Measurements from ENCODE around the gene MYL6. TPM values are rescaled to one million over a fixed set of nuclear protein-coding genes. Genes with fewer than 3 reads are reported as not detected.
A peak's percentile ranks its signal among the peaks of the same experiment; 100 is the strongest.

The MYL6 gene
- total RNA-seq, 1 experiment from 2014 or later = 2,616 TPM

DNA sequence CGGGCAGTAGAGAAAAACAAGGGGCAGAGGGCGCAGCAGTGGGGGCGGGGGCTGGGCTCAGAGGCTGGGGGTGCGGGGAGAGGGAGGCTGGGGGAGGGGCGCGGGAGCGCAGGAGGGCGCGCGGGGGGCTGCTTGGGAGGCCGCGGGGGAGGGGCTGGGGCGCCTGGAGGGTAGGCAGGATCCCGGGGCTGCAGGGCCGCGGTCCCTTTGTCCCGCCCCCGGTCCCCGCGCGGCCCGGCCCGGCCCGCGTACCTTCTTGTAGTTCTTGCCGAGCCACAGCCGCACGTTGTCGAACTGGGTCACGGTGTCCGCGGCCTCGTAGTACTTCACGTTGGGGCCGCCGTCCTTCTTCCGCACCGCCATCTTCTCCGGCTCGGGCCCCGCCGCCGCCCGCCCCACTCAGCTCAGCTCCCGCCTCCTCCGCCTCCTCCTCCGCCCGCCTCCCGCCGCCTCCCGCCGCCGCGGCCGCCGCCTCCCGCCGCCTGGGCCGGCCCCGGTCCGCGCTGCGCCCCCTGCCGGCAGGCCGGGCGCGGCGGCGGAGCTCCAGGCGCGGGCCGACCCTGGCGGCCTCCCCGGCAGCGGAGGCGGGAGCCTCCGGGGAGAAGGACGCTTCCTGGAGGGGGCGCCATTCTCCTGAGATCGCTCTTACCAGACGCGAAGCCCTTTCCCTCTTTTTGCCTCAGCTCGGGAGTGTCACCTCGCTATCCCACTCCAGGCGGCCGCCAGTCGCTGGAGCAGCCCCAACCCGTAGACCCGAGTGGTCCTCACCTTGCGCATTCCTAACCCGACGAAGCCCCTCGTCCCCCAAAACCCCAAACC is 31.1 kb downstream of the MYL6 start, which contains the start of gene SMARCC2:
Gene SMARCC2, minus strand, starts transcription at position 385 of the 819 bp plus-strand sequence. Its CDS starts 22 bp downstream, at position 363.
- DNase-seq (ENCODE audit: low spot score) = peak; percentile 81

DNA sequence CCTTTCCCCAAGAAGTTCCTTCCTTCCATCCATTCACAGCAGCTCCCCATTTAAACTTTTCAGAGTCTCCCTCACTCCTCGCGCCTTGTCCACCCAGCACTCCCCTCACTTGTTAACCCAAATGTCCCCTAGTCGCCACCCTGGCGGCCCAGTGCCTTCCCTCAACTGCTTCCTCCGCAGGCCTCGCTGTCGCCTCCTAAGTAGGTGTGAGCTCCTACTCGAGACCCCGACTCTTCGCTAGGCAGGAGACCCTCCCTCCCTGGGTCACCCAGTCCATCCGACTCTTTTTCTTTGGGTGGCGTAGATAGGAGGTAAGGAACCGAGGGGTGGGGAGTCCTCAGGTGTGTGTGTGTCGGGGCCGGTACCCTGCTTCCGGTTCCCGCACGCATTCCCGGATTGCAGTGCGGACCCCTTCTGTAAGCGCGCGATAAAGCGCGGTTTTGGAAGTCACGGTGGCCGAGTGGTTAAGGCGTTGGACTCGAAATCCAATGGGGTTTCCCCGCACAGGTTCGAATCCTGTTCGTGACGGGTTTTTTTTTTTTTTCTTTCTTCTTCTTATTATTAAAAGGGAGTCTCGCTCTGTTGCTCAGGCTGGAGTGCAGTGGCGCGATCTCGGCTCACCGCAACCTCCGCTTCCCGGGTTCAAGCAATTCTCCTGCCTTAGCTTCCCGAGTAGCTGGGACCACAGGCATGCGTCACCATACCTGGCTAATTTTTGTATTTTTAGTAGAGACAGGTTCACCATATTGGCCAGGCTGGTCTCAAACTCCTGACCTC is 31.9 kb downstream of the MYL6 start:
- peak; percentile 80 for DNase-seq (ENCODE audit: low spot score)

DNA sequence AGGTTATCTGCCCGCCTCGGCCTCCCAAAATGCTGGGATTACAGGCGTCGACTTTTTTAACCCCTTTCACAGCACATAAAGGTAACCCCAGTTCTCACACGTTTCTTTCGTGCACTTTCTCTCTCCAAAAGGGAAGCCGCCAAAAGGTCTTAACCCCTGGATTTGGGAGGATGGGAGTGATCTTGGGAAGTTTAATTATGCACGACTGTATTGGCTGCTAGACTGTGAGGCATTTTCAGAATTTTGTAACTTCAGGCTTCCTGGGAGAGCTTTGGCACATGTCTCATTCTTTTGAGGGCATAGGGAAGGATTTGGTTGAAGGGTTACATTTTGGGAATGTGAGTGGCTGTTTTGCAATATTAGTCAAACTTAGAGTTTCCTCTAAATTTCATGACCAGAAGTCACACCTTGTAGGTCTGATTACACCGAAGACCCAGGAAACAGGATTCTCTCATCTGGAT is 32.6 kb downstream of the MYL6 start:
- no peak for DNase-seq (ENCODE audit: low spot score)

DNA sequence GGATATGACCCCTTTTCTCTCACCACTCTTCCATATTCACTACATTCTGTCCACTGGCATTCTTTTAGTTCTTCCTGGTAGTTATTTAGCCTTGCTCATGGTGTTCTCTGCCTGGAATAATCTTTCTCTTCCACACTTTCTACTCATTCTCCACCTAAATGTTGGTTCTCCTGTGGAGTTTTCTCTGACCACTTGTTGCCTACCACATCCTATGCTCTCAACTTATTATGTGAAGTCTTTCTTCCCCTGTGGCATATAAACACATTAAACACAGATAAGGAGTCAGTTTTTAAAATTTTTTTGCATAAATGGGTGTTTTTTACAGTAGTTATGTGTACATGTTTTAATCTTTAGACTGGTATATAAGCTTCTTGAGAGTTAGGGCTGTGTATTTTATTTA is 34.4 kb downstream of the MYL6 start:
- DNase-seq (ENCODE audit: low spot score) = no peak

DNA sequence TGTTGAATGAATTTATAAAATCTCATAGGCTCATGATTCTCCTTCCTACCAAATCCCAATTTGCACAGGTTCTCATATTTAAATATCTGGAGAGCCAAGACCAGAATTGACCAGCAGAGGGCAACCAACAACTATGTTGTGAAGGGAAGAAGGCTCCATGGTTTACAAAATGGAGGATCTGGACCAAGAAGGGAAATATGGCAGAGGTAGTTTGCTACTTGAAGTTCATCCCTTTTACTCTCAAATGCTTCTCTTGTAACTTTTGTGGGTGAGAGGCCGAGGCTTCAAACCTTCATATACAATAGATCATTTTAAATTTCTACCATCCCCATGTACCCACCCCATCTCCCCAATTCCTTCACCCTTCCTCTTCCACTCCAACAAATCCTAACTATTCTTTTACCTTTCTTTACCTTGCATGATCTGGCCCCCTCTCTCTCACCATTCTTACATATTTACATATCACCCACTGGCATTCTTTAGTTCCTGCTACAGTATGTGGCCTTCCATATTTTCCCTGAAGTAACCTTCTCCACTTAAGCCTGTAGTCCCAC is 34.9 kb downstream of the MYL6 start:
- peak; percentile 80 for DNase-seq (ENCODE audit: low spot score)

DNA sequence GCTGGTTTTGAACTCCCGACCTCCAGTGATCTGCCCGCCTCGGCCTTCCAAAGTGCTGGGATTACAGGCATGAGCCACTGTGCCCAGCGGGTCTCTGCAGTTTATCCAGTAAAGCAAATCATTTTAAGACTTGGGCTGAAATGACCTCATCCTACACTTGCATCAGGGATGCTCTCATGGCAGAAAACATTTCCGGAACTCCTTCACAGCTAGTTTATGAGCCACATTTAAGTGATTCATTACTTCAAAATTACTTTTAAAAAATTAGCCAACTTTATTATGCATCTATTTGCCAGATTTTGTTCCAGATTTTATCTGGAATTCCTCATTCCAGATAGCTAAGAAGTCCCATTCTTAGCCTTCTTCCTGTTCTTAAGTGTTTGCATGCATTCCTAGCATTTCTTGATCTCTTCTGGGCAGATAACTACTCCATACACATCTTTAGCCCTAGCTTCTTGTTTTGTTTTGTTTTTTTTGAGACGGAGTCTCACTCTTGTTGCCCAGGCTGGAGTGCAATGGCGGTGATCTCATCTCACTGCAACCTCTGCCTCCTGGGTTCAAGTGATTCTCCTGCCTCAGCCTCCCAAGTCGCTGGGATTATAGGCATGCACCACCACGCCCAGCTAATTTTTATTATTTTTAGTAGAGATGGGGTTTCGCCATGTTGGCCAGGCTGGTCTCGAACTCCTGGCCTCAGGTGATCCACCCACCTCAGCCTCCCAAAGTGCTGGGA is 38.8 kb downstream of the MYL6 start:
- DNase-seq (ENCODE audit: low spot score) = peak; percentile 64

DNA sequence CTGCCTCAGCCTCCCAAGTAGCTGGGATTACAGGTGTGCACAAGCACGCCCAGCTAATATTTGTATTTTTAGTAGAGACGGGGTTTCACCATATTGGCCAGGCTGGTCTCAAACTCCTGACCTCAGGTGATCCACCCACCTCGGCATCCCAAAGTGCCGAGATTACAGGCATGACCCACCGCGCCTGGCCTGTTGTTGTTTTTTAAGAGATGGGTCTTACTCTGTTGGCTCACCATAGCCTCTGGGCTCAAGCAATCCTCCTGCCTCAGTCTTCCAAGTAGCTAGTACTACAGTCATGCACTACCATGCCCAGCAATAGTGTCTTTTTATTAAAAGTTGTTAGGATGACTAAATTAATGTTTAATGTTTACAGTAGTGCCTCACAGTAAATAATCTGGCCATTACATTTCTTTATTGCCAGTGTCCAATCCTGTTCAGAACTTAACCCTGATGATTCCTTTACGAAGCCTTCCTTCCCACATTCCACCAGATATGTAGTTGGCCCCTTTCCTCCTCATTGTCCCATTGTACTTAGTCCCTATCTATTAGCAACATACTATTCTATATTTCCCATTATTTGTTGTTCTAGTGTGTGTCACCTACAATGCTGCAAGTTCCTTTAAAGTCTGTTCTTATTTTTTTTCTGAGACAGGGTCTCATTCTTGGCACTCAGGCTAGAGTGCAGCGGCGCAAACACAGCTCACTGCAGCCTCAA is 39.9 kb downstream of the MYL6 start:
- DNase-seq (ENCODE audit: low spot score) = no peak

DNA sequence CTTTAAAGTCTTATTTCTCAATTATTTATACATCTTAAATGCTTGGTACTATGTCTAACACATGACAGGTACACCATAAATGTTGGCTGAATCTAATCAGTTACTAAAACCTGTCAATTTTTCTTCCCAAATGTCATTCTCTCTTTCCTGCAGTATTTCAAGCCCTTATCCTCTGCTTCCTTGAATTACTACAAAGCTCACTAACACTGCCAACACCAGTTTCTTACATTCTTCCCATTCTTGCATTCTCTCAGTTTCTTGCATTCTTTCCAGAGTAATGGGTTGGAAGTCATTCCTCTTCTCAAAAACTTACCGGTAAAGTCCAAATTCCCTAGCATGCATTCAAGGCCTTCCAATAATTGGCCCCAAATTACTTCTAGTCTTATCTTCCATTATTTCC is 40.7 kb downstream of the MYL6 start:
- DNase-seq (ENCODE audit: low spot score) = no peak

DNA sequence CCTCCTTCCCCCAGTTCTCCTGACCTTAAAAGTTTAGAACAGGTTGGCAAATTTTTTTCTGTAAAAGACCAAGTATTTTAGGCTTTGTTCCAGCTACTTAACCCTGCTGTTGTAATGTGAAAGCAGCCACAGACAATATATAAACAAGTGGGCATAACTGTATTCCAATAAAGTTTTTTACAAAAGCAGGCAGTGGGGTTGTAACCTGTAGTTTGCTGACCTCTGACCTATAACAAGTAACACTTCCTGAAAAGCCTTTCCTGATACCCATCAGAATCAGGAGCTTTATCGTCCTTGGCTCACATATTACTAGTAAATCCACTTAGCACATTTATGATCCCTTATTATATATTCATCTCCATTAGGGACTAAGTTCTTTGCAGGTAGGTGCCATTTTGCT is 44.2 kb downstream of the MYL6 start:
- no peak for DNase-seq (ENCODE audit: low spot score)

DNA sequence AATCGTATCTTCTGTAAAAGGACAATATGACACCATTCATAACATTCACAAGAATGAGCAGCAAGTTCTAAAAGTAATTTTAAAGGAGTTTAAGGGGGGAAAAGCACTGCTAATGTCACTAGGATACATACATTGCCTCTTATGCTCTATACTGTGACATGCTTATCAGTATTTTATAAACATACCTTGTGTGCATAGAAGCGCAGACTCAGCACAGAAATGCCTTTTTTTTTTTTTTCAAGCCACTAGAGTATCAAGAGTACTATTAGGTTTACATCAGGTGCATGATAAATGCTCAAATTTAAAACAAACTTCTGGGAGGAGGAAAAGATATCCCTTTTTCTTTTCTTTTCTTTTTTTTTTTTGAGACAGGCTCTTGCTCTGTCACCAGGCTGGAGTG is 44.7 kb downstream of the MYL6 start:
- no peak for DNase-seq (ENCODE audit: low spot score)

DNA sequence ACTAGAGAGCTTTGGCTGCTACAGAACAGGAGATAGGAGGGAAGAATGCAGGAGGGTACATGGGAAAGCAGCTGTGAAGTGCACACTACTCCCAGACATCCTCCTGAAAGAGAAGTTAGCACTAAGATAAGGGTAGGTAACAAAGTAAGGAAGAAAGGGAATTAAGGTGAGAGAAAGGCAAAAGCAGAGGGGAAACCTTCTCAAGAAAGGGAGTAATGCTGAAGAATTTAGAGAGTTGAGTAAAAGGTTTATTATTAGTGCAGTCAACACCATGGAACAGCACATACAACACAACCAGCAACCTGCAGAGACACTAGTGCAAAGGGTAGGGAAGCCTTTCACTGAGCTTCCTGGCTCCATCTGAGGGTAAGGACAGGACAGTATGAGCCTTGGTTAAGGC is 46.1 kb downstream of the MYL6 start:
- no peak for DNase-seq (ENCODE audit: low spot score)

DNA sequence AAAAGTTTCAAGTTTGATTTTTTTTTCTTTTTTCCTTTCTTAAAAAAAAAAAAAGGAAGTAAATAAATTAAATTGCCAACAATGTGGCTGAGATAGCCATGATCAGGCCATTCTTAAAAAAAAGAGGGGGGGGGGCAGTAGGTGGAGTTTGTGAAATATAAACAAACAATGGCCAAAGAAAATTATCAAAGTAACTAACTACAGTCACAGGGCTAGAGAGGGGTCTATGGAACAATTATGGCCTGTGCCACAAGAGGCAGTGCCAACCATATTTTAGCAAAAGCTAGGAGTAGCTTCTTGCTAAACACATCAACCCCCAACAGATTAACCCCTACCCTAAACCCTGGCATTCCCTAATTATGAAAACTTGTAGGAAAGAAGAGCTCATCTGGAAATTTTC is 47.3 kb downstream of the MYL6 start:
- no peak for DNase-seq (ENCODE audit: low spot score)

DNA sequence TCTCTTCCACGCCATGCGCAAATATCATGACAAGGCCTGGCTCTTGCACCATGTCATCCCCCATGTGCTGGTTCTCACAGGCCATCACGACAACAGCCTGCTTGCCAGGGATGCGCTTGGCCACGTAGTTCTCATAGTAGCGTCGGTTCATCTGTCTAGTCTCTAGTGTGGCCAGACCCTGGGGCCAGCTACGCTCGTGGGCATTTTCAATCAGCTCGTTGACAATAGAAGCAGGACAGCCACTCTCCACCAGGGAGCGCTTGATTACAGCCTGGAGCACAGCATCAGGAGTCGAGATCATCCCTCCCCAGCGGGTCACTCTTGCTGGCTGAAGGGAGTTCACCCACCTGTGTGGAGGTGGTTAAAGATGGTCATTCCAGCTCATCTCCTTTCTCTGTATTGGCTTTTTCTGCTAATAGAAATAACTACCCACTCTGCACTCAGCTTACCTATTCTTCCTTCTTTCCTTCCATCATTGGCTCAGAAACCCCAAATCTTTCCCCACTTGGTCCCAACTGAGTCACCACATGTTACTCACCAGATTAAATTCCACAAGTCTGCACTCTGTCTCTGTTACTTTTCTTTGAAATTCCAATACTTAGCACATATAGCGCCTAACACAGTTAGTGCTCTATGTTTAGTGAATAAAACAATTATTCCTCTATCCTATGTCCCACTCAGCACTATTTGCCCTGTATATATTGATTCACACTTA is 48.5 kb downstream of the MYL6 start:
- DNase-seq (ENCODE audit: low spot score) = no peak

DNA sequence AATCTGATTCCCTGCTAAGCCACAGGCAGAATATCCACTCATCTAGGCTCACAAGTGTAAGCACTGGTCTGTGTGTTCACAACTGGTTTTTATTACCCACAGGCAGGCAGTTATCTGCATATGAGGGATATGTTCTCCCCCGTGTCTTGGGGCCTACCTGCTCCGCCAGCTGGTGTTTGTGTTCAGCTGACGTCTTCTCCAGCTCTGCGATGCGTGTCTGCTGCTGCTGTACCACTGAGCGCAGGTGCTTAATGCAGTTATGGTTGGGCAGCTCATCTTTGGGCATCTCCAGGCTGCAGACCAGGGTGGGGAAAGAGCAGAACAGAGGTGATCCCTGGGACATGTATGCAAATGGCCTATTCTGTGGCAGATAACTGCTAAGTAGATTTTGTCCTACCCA is 49.8 kb downstream of the MYL6 start:
- DNase-seq (ENCODE audit: low spot score) = no peak

Other genes with a start within 250 kb of the MYL6 start
- gene PYM1, start 230.5 kb upstream of the MYL6 start, total RNA-seq (2014; rRNA removed; shearing (Covaris generic)) = 36.1 and 47.4 TPM in 2 replicates
- 5.5 and 11.1 TPM in 2 replicates for gene DGKA, start 227.2 kb upstream of the MYL6 start, total RNA-seq (2014; rRNA removed; shearing (Covaris generic))
- gene PMEL, start 192.3 kb upstream of the MYL6 start, total RNA-seq (2014; rRNA removed; shearing (Covaris generic)) = 0.43 and 0.87 TPM in 2 replicates
- 66.3 and 67.3 TPM in 2 replicates for gene CDK2, start 191.5 kb upstream of the MYL6 start, total RNA-seq (2014; rRNA removed; shearing (Covaris generic))
- gene RAB5B, start 184.3 kb upstream of the MYL6 start, total RNA-seq (2014; rRNA removed; shearing (Covaris generic)) = 46.9 and 47.7 TPM in 2 replicates
- 16.7 and 25.9 TPM in 2 replicates for gene SUOX, start 161.1 kb upstream of the MYL6 start, total RNA-seq (2014; rRNA removed; shearing (Covaris generic))
- 0.39 and 0.89 TPM in 2 replicates for gene IKZF4, start 137.3 kb upstream of the MYL6 start, total RNA-seq (2014; rRNA removed; shearing (Covaris generic))
- 1,414 and 1,870 TPM in 2 replicates for gene RPS26, start 116.4 kb upstream of the MYL6 start, total RNA-seq (2014; rRNA removed; shearing (Covaris generic))
- 0.31 and 0.45 TPM in 2 replicates for gene ERBB3, start 78.2 kb upstream of the MYL6 start, total RNA-seq (2014; rRNA removed; shearing (Covaris generic))
- 203 and 227 TPM in 2 replicates for gene PA2G4, start 53.8 kb upstream of the MYL6 start, total RNA-seq (2014; rRNA removed; shearing (Covaris generic))
- gene RPL41, start 41.7 kb upstream of the MYL6 start, total RNA-seq (2014; rRNA removed; shearing (Covaris generic)) = 3,847 and 4,326 TPM in 2 replicates
- 1.9 and 2.4 TPM in 2 replicates for gene ZC3H10, start 40.1 kb upstream of the MYL6 start, total RNA-seq (2014; rRNA removed; shearing (Covaris generic))
- 62.9 and 80.8 TPM in 2 replicates for gene ESYT1, start 30.1 kb upstream of the MYL6 start, total RNA-seq (2014; rRNA removed; shearing (Covaris generic))
- 88.0 and 129 TPM in 2 replicates for gene MYL6B, start 5.8 kb upstream of the MYL6 start, total RNA-seq (2014; rRNA removed; shearing (Covaris generic))
- gene SMARCC2, start 31.1 kb downstream of the MYL6 start, total RNA-seq (2014; rRNA removed; shearing (Covaris generic)) = 19.6 and 22.9 TPM in 2 replicates
- gene RNF41, start 63.6 kb downstream of the MYL6 start, total RNA-seq (2014; rRNA removed; shearing (Covaris generic)) = 55.1 and 62.8 TPM in 2 replicates
- 65.8 and 87.5 TPM in 2 replicates for gene NABP2, start 66.0 kb downstream of the MYL6 start, total RNA-seq (2014; rRNA removed; shearing (Covaris generic))
- not detected in 2 replicates for gene SLC39A5, start 71.7 kb downstream of the MYL6 start, total RNA-seq (2014; rRNA removed; shearing (Covaris generic))
- gene ANKRD52, start 100.0 kb downstream of the MYL6 start, total RNA-seq (2014; rRNA removed; shearing (Covaris generic)) = 13.4 and 15.4 TPM in 2 replicates
- 4.5 and 8.1 TPM in 2 replicates for gene COQ10A, start 108.6 kb downstream of the MYL6 start, total RNA-seq (2014; rRNA removed; shearing (Covaris generic))
- 122 and 155 TPM in 2 replicates for gene CS, start 142.0 kb downstream of the MYL6 start, total RNA-seq (2014; rRNA removed; shearing (Covaris generic))
- gene CNPY2, start 157.6 kb downstream of the MYL6 start, total RNA-seq (2014; rRNA removed; shearing (Covaris generic)) = 142 and 167 TPM in 2 replicates
- 11.8 and 16.4 TPM in 2 replicates for gene PAN2, start 175.6 kb downstream of the MYL6 start, total RNA-seq (2014; rRNA removed; shearing (Covaris generic))
- 0.23 TPM in 1 of 2 replicates, not detected in the other for gene IL23A, start 180.5 kb downstream of the MYL6 start, total RNA-seq (2014; rRNA removed; shearing (Covaris generic))
- 125 and 159 TPM in 2 replicates for gene STAT2, start 201.7 kb downstream of the MYL6 start, total RNA-seq (2014; rRNA removed; shearing (Covaris generic))
- not detected in 2 replicates for gene APOF, start 204.5 kb downstream of the MYL6 start, total RNA-seq (2014; rRNA removed; shearing (Covaris generic))